ENCODE results near the gene SPRYD4.

SPRYD4 gene

DNA sequence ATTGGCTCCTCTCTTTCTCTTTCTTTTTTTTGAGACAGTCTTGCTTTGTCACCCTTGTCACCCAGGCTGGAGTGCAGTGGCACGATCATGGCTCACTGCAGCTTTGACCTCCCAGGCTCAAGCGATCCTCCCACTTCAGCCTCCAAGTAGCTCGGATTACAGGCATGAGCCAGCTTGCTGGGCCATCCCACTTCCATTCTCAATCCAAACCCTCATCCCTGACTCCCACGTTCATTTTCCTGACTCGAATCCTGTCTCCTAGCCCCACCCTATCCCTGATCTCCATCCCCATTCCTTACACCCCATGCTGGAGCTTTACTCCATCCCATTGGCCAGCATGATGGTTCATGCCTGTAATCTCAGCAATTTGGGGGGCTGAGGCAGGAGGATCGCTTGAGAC lies 7.8 kb downstream of the SPRYD4 start:
- DNase-seq (ENCODE audit: low read depth) = no peak
- no peak overlapping the region for H3K4me3 ChIP-seq (ENCODE audit: control insufficient read depth, low read depth, low read length)
- TF ChIP-seq, protein P1, sequence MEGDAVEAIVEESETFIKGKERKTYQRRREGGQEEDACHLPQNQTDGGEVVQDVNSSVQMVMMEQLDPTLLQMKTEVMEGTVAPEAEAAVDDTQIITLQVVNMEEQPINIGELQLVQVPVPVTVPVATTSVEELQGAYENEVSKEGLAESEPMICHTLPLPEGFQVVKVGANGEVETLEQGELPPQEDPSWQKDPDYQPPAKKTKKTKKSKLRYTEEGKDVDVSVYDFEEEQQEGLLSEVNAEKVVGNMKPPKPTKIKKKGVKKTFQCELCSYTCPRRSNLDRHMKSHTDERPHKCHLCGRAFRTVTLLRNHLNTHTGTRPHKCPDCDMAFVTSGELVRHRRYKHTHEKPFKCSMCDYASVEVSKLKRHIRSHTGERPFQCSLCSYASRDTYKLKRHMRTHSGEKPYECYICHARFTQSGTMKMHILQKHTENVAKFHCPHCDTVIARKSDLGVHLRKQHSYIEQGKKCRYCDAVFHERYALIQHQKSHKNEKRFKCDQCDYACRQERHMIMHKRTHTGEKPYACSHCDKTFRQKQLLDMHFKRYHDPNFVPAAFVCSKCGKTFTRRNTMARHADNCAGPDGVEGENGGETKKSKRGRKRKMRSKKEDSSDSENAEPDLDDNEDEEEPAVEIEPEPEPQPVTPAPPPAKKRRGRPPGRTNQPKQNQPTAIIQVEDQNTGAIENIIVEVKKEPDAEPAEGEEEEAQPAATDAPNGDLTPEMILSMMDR (conservative IDR thresholded peaks at IDR 0.05; ENCODE audit: control insufficient read depth, insufficient read depth, low read depth, low read length) = no peak

DNA sequence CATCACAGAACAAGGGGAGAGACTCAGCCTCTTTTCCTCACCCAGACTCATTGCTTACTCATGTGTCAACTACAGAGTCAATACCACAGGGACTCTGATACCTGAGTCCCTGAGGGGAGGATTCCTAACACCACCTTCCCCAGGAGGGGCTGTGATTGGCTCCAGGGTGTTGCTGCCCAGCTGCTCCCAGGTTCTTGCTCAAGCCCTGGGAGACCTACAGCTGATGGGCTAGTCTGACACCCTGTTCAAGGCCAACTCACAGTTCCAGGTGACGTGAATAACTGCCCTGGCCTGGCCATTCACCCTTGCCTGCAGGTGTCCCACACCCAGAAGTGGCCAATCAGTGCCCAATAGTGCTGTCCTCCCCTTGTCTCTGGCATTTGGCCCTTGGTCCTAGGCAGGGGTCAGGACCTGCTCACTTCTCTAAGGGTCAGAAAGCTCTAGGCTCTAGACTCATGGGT lies 8.6 kb downstream of the SPRYD4 start:
- TF ChIP-seq, protein P1 (conservative IDR thresholded peaks at IDR 0.05; ENCODE audit: control insufficient read depth, insufficient read depth, low read depth, low read length) = no peak
- H3K4me3 ChIP-seq (ENCODE audit: control insufficient read depth, low read depth, low read length) = no peak overlapping the region
- DNase-seq (ENCODE audit: low read depth) = no peak

DNA sequence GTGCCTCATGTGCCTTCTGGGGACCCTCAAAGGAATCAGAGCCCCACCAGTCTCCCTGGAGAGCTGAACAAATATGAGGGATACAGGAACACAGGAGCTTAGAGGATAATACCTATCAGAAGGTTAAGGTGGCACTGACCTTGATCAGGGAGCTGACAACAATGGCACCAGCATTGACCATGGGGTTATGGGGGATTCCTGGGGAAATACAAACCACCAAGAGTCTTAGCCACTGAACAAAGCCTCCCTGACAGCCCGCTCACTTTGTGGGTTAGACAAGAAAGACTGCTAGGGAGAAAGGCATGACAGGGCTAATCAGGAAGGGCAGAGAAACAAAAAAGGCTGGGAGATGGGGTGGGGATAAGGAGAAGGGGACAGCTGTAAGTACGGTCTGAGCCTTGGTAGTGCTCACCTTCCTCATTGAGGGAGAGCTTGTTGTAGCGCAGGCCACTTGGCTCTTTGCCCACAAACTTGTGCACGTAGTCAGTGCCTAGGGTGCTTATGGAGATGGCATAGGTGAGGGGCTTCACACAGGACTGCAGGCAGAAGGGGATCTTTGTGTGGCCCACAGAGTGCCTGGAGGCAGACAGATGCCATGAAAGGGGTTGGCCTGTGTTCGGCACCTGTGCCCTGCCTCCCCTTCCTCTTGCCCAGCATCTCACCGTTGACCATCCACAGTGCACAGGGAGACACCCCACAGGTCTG lies 9.3 kb downstream of the SPRYD4 start:
- TF ChIP-seq, protein P1 (conservative IDR thresholded peaks at IDR 0.05; ENCODE audit: control insufficient read depth, insufficient read depth, low read depth, low read length) = no peak
- DNase-seq (ENCODE audit: low read depth) = no peak
- H3K4me3 ChIP-seq (ENCODE audit: control insufficient read depth, low read depth, low read length) = no peak overlapping the region

DNA sequence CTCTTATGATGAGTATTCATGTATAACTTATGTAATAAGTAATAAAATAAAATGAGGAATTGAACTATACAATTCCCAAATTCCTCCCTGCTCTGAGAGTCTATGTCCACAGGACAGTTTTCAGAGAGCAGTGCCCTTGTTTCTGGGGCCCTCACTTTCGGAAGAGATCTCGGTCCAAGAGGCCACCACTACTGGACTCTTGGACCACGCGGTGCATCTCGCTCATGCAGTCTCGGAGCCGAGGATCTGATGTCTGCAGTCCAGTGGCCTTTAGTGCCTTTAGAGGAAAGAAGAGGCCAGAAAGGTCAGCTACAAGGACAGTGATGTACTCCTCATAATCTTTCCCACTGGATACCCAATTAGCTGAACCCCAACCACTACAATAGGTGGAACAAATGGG lies 11.2 kb downstream of the SPRYD4 start:
- TF ChIP-seq, protein P1 (conservative IDR thresholded peaks at IDR 0.05; ENCODE audit: control insufficient read depth, insufficient read depth, low read depth, low read length) = no peak
- no peak for DNase-seq (ENCODE audit: low read depth)
- no peak overlapping the region for H3K4me3 ChIP-seq (ENCODE audit: control insufficient read depth, low read depth, low read length)

DNA sequence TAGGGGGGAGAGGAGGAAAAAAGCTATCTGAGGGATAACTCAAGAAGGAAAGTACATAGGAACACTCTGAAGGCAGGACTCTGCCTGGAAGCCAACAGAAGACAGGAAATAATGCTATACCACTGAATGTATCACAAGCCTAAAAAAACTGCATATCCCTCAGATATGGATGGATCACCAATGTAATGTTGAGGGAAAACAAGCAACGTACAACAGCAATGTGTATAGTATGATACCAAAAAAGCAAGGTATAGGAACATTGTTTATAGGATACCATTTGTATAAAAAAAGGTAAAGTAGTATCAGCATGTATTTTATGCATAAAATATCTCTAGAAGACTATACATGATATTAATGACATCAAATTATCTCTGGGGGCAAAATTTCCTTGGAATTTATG lies 16.2 kb downstream of the SPRYD4 start:
- H3K4me3 ChIP-seq (ENCODE audit: control insufficient read depth, low read depth, low read length) = no peak overlapping the region
- TF ChIP-seq, protein P1 (conservative IDR thresholded peaks at IDR 0.05; ENCODE audit: control insufficient read depth, insufficient read depth, low read depth, low read length) = no peak
- no peak for DNase-seq (ENCODE audit: low read depth)

DNA sequence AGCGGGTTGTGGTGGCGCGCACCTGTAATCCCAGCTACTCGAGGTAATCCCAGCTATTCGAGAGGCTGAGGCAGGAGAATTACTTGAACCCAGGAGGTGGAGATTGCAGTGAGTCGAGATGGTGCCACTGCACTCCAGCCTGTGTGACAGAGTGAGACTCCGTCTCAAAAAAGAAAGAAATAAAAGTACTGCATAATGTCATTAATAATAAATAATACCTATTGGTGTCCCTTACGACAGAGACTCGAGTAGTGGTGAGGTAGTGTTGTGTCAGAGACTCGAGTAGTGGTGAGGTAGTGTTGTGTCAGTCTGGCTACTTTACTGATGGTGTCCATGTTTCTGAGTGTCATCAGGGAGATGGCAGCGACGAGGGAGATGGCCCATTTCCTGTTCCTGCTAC lies 18.3 kb downstream of the SPRYD4 start:
- TF ChIP-seq, protein P1 (conservative IDR thresholded peaks at IDR 0.05; ENCODE audit: control insufficient read depth, insufficient read depth, low read depth, low read length) = no peak
- DNase-seq (ENCODE audit: low read depth) = no peak
- no peak overlapping the region for H3K4me3 ChIP-seq (ENCODE audit: control insufficient read depth, low read depth, low read length)
